ENCODE measurements around the gene DEAF1.

Gene DEAF1

DNA sequence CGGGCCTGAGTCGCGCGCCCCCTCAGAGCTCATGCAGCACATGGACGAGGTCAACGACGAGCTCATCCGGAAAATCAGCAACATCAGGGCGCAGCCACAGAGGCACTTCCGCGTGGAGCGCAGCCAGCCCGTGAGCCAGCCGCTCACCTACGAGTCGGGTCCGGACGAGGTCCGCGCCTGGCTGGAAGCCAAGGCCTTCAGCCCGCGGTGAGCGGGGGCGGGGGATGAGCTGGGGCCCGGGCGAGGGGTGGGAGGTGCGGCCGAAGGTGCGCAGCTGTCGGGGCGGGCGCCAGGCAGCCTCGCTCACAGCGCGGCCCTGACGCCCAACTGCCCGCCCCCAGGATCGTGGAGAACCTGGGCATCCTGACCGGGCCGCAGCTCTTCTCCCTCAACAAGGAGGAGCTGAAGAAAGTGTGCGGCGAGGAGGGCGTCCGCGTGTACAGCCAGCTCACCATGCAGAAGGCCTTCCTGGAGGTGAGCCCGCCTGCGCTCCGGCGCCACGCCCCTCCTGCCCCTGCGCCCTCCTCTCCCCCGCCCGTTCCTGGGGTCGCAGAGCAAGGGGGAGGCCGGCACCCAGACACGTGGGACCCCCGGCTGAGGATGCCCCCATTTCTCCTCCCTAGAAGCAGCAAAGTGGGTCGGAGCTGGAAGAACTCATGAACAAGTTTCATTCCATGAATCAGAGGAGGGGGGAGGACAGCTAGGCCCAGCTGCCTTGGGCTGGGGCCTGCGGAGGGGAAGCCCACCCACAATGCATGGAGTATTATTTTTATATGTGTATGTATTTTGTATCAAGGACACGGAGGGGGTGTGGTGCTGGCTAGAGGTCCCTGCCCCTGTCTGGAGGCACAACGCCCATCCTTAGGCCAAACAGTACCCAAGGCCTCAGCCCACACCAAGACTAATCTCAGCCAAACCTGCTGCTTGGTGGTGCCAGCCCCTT is 31.5 kb upstream of the DEAF1 start:
- no peak for TF ChIP-seq JUND (IDR thresholded peaks at IDR 0.05; ENCODE audit: low read depth)
- in situ Hi-C loops (cut with HindIII; ENCODE audit: low pct_unique_long_range_greater_than_20kb, low sequenced_read_pairs) = no loop called here
- no peak for DNase-seq (ENCODE audit: low read depth in 1 of 2, low spot score in 1 of 2)

DNA sequence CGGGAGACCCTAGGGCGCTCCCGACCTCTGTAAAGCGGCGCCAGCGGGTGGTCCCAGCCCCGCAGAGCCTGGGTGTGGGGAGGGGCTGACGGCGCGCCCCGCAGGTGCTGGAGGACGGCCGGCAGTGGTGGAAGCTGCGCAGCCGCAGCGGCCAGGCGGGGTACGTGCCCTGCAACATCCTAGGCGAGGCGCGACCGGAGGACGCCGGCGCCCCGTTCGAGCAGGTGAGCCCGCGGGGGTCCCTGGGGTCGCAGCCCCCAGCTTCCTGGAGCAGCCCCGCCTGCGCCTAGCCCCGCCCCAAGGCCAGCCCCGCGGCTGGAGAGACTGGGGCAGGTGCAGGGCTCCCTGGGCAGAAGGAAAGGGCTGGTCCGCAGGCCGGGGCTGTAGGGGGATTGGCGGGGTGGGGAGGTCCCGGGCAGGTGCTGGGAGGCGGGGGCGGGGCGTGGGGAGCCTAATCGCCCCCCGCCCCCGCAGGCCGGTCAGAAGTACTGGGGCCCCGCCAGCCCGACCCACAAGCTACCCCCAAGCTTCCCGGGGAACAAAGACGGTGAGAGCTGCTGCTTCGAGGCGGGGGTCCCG is 30.7 kb upstream of the DEAF1 start:
- in situ Hi-C loops (cut with HindIII; ENCODE audit: low pct_unique_long_range_greater_than_20kb, low sequenced_read_pairs) = no loop called here
- no peak for DNase-seq (ENCODE audit: low read depth in 1 of 2, low spot score in 1 of 2)
- TF ChIP-seq JUND (IDR thresholded peaks at IDR 0.05; ENCODE audit: low read depth) = no peak

DNA sequence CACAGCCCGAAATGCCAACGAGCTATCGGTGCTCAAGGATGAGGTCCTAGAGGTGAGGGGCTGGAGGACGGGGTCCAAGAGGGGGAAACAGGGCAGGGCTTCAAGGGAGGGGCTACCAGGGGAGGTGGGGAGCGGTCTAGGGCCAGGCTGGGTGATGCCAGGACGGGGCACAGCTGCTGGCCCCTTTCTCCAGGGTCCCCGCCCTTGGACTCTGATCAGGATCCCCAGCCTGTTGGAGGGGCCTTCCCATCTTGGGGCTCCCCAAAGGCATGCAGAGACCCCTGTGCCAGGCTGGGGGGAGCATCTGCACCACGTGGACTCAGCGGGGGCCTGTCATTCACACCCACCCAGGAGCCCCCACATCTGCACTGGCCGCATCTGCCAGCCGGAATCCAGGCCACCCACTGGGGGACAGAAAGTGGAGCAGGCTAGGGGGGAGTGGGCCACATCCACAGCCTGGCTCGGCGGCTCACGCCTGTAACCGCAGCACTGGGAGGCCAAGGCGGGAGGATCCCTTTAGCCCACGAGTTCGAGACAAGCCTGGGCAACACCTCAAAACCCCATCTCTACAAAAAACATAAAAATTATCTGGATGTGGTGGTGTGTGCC is 29.9 kb upstream of the DEAF1 start:
- TF ChIP-seq JUND (IDR thresholded peaks at IDR 0.05; ENCODE audit: low read depth) = no peak
- DNase-seq (ENCODE audit: low read depth in 1 of 2, low spot score in 1 of 2) = no peak
- in situ Hi-C loops (cut with HindIII; ENCODE audit: low pct_unique_long_range_greater_than_20kb, low sequenced_read_pairs) = no loop called here

DNA sequence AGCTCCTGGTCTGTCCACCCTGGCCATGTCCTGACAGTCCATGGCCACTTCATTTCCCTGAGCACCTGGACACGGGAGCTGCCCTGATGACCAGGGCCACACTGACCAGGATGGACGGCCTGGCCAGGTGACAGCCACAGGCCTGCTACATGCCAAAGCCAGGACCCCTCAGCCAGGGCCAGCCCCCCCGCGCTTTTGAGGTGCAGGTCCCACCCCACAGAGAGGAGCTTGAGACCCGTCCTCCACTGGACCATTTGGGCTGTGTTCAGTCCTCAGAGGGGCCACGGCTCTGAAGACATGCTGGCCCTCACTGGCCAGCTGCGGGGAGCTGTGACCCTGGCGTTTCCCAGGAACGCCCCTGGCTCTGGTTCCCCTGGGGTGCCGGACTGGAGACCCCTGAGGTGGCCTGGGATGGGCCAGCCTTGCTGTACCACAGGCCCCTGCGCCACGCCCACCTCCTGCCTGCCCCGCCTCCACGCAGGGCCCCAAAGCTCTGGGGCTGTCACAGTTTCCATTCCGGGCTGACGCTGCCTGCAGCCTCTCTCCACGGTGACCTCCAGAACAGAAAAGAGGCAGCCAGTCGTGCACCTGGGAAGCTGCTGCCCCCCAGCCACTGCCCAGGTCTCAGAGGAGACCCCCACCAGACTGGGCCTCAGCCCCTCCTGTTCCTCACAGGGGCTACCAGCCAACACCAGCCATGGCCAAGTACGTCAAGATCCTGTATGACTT is 29.2 kb upstream of the DEAF1 start:
- in situ Hi-C loops (cut with HindIII; ENCODE audit: low pct_unique_long_range_greater_than_20kb, low sequenced_read_pairs) = no loop called here
- DNase-seq (ENCODE audit: low read depth in 1 of 2, low spot score in 1 of 2) = no peak
- TF ChIP-seq JUND (IDR thresholded peaks at IDR 0.05; ENCODE audit: low read depth) = no peak

DNA sequence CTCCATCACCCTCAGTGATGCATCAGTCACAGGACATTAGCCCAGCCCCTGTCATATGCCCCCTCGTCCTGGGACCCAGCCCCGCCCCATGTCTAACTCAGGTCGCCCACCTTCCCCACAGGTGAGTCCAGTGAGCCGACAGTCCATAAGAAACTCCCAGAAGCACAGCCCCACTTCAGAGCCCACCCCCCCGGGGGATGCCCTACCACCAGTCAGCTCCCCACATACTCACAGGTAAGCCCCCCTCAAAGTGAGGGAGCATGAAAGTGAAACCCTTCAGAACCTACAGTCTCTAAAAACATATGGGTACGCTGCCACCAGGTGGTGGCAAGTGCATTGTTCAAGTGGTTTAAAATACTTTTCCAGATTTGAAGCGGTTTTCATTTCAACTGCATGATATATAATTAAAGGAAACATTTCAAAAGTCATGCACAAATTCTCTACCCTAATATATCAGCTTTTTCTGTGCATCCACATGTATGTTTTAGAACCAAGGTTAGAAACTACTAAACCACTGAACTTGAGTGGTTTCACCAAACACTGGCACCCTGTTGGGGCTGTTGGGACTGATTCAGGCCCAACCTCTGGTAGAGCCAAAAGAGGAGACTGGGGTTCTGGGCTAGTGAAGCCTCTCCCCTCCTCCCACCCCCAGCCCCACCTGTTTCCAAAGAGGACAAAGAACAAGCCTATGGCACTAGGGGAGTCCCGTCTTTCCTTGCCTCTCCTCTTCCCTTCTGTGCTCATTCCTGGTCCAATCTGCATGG is 28.3 kb upstream of the DEAF1 start:
- no peak for TF ChIP-seq JUND (IDR thresholded peaks at IDR 0.05; ENCODE audit: low read depth)
- peak in 1 of 2 experiments; percentile 64 for DNase-seq (ENCODE audit: low read depth in 1 of 2, low spot score in 1 of 2)

DNA sequence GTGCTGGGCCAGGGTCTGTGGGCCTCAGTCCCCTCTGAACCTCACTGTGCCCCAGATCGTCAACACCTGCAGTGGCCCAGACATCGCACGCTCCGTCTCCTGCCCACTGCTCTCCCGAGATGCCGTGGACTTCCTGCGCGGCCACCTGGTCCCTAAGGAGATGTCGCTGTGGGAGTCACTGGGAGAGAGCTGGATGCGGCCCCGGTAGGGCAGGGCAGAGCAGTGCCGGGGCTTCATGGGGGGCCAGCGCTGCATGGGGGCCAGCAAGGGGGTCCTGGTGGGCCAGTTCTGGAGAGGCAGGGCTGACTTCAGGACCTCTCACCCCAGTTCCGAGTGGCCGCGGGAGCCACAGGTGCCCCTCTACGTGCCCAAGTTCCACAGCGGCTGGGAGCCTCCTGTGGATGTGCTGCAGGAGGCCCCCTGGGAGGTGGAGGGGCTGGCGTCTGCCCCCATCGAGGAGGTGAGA is 27.4 kb upstream of the DEAF1 start:
- DNase-seq (ENCODE audit: low read depth in 1 of 2, low spot score in 1 of 2) = no peak
- TF ChIP-seq JUND (IDR thresholded peaks at IDR 0.05; ENCODE audit: low read depth) = no peak
- in situ Hi-C loops (cut with HindIII; ENCODE audit: low pct_unique_long_range_greater_than_20kb, low sequenced_read_pairs) = no loop called here

More for the DNA sequence above, 28.3 kb upstream of the DEAF1 start:
- in situ Hi-C loops (cut with HindIII; ENCODE audit: low pct_unique_long_range_greater_than_20kb, low sequenced_read_pairs) = no loop called here

DNA sequence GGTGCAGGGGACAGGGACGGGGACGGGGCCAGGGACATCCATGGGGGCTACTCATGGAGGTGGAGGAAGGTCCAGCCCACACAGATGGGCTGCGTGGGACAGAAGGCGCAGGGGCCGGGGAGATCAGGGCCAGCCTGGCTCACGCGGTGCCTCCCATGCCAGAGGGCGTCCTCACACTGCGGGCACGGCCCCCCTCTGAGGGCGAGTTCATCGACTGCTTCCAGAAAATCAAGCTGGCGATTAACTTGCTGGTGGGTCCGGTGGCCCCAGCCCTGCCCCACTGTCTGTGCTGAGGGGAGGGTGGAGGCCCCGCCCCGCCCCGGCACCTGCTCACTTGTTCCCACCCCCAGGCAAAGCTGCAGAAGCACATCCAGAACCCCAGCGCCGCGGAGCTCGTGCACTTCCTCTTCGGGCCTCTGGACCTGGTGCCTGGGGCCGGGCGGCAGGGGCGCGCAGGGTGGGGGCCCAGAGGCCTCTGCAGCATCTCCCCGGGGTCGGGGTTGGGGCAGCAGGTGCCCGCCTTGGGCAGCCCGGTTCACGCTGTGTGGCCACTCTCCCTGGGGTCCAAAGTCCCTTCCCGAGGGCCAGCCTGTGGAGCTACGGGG is 26.8 kb upstream of the DEAF1 start:
- in situ Hi-C loops (cut with HindIII; ENCODE audit: low pct_unique_long_range_greater_than_20kb, low sequenced_read_pairs) = no loop called here
- TF ChIP-seq JUND (IDR thresholded peaks at IDR 0.05; ENCODE audit: low read depth) = no peak
- DNase-seq (ENCODE audit: low read depth in 1 of 2, low spot score in 1 of 2) = no peak

DNA sequence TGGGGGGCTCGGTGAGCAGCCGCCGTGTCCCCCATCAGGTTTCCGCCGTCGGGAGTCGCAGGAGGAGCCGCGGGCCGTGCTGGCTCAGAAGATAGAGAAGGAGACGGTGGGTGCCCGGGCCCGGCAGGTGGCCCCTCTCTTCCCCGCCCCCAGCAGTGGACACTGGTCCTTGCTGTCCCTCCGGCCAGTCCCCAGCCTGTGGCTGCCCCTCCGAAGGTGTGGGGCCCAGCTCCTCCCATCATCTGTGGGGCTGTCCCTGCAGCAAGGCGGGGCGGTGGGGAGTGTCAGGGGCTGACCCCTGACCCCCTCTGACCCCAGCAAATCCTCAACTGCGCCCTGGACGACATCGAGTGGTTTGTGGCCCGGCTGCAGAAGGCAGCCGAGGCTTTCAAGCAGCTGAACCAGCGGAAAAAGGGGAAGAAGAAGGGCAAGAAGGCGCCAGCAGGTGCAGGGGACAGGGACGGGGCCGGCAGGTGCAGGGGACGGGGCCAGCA is 26.3 kb upstream of the DEAF1 start:
- in situ Hi-C loops (cut with HindIII; ENCODE audit: low pct_unique_long_range_greater_than_20kb, low sequenced_read_pairs) = no loop called here

DNA sequence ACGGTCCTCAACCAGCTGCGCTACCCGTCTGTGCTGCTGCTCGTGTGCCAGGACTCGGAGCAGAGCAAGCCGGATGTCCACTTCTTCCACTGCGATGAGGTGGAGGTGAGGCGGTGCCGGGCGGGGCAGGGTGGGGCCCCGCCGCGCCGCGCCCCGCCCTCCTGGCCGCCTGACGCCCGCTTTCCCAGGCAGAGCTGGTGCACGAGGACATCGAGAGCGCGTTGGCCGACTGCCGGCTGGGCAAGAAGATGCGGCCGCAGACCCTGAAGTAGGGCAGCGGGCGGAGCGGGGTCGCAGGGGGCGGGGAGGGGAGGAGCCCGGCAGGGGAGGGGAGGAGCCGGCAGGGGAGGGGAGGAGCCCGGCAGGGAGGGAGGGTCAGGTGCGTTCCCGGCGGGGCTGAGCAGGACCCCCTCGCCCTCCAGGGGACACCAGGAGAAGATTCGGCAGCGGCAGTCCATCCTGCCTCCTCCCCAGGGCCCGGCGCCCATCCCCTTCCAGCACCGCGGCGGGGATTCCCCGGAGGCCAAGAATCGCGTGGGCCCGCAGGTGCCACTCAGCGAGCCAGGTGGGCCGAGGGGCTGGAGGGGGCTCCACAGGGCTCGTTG is 25.7 kb upstream of the DEAF1 start:
- TF ChIP-seq JUND (IDR thresholded peaks at IDR 0.05; ENCODE audit: low read depth) = no peak
- DNase-seq (ENCODE audit: low read depth in 1 of 2, low spot score in 1 of 2) = no peak
- in situ Hi-C loops (cut with HindIII; ENCODE audit: low pct_unique_long_range_greater_than_20kb, low sequenced_read_pairs) = no loop called here

More for the DNA sequence above, 26.3 kb upstream of the DEAF1 start:
- no peak for DNase-seq (ENCODE audit: low read depth in 1 of 2, low spot score in 1 of 2)
- no peak for TF ChIP-seq JUND (IDR thresholded peaks at IDR 0.05; ENCODE audit: low read depth)

DNA sequence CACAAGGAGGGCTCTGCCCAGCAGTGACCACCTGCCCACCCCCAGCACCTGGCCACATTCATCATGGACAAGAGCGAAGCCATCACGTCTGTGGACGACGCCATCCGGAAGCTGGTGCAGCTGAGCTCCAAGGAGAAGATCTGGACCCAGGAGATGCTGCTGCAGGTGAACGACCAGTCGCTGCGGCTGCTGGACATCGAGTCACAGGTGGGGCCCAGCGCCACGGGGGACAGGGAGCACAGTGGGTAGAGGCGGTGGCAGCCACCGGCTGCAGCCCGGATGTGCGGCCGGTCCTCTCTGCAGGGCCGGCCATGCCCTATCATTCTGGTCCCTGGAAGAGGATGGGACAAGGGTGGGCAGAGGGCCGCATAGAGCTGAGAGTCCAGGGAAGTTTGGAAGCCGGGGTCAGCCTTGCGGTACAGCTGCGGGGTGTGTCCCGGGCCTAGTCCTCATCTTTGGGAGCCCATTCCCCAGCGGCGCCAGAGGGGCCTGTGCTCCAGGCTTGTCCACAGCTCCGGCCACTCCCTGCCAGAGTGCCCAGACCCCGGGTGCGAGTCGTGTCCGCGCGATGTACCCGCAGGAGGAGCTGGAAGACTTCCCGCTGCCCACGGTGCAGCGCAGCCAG is 25.1 kb upstream of the DEAF1 start:
- in situ Hi-C loops (cut with HindIII; ENCODE audit: low pct_unique_long_range_greater_than_20kb, low sequenced_read_pairs) = no loop called here
- no peak for TF ChIP-seq JUND (IDR thresholded peaks at IDR 0.05; ENCODE audit: low read depth)
- DNase-seq (ENCODE audit: low read depth in 1 of 2, low spot score in 1 of 2) = no peak
